ENCODE measurements around the gene RSAD1.

DNA sequence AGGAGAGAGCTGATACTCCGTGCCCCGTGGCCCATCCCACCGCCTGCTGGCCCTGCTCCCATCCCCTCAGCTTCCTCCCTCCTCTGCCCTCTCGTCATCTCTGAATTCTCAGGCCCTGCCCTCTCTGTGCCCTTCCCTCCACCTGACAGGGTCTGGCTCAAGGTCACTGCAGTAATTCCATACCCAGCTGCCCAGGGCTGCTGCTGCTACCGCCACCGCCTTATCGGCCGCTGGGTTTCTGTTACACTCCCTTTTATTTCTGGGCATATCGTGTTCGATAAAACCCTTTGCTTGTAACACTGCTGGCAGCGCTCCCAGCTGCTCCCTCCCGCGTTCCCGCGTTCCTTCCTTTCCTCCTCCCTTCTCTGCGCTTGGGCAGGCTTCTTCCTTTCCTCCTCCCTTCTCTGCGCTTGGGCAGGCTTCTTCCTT is 55.1 kb downstream of the RSAD1 start:
- no peak for TF ChIP-seq POLR2AphosphoS5 (IDR thresholded peaks at IDR 0.05)
- TF ChIP-seq, protein P1, sequence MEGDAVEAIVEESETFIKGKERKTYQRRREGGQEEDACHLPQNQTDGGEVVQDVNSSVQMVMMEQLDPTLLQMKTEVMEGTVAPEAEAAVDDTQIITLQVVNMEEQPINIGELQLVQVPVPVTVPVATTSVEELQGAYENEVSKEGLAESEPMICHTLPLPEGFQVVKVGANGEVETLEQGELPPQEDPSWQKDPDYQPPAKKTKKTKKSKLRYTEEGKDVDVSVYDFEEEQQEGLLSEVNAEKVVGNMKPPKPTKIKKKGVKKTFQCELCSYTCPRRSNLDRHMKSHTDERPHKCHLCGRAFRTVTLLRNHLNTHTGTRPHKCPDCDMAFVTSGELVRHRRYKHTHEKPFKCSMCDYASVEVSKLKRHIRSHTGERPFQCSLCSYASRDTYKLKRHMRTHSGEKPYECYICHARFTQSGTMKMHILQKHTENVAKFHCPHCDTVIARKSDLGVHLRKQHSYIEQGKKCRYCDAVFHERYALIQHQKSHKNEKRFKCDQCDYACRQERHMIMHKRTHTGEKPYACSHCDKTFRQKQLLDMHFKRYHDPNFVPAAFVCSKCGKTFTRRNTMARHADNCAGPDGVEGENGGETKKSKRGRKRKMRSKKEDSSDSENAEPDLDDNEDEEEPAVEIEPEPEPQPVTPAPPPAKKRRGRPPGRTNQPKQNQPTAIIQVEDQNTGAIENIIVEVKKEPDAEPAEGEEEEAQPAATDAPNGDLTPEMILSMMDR (IDR thresholded peaks at IDR 0.05) = no peak
